H1 (cell line): Measurements from ENCODE around the gene STXBP5. TPM values are rescaled to one million over a fixed set of nuclear protein-coding genes. Genes with fewer than 3 reads are reported as not detected.

Experiments used
- polyA plus RNA-seq, 7 experiments: library from polyadenylated mRNA; depleted of rRNA in 3 of 7; stranded (reverse) in 5 of 7; unstranded in 2 of 7; fragments of >200 nt in 5 of 7; fragments of 200-250 nt in 2 of 7; gene quantifications; 1 replicate in 5 of 7; 2 replicates in 1 of 7; 4 replicates in 1 of 7; pipeline versions ENCODE4 v1.2.1 to v1.2.3, GENCODE V29; 2011 to 2013; ENCODE audit warnings: missing spikeins in 2 of 7, mixed read lengths in 2 of 7
- total RNA-seq: library from RNA; stranded (reverse); fragmentation: NEBNext Ultra II Directional; extraction: Animal tissue kit (Norgen Biotek cat#: 25700); gene quantifications from 2 replicates; pipeline ENCODE4 v1.2.1, GENCODE V29; 2021
- TF ChIP-seq, protein P1 (sequence below): fragments of 300-600 bp; sonication (generic); IDR thresholded peaks from 2 replicates; pipeline ENCODE4 v1.7.1; 2012; ENCODE audit warnings: low read length, moderate library complexity, mild to moderate bottlenecking, inconsistent platforms; ENCODE audit not compliant: insufficient replicate concordance
- TF ChIP-seq, protein P2 (sequence below): IDR thresholded peaks from 2 replicates; pipeline ENCODE4 v1.6.1; 2012; ENCODE audit warnings: inconsistent platforms

Gene STXBP5
- total and polyA plus RNA-seq, 2 of the 8 experiments (the other 6 are each of a cell fraction or from before 2014, with no cell fraction given) = 2.7 to 10.8 TPM

DNA sequence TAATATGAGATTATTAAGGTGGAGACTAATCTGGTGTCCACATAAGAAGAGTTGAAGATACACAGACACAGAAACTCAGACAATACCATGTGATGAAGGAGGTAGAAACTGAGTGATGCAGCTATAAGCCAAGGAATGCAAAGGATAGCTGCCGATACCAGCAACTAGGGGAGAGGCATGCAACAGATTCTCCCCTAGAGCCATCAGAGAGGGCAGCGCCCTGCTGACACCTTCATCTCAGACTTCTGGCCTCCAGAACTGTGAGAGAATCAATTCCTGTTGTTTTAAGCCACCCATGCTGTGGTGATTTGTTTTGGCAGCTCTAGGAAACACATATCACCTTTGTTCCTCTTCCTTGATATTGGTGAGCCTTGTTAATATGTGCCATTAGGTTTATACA lies 41.5 kb downstream of the STXBP5 start (continued):
- TF ChIP-seq, protein P1, sequence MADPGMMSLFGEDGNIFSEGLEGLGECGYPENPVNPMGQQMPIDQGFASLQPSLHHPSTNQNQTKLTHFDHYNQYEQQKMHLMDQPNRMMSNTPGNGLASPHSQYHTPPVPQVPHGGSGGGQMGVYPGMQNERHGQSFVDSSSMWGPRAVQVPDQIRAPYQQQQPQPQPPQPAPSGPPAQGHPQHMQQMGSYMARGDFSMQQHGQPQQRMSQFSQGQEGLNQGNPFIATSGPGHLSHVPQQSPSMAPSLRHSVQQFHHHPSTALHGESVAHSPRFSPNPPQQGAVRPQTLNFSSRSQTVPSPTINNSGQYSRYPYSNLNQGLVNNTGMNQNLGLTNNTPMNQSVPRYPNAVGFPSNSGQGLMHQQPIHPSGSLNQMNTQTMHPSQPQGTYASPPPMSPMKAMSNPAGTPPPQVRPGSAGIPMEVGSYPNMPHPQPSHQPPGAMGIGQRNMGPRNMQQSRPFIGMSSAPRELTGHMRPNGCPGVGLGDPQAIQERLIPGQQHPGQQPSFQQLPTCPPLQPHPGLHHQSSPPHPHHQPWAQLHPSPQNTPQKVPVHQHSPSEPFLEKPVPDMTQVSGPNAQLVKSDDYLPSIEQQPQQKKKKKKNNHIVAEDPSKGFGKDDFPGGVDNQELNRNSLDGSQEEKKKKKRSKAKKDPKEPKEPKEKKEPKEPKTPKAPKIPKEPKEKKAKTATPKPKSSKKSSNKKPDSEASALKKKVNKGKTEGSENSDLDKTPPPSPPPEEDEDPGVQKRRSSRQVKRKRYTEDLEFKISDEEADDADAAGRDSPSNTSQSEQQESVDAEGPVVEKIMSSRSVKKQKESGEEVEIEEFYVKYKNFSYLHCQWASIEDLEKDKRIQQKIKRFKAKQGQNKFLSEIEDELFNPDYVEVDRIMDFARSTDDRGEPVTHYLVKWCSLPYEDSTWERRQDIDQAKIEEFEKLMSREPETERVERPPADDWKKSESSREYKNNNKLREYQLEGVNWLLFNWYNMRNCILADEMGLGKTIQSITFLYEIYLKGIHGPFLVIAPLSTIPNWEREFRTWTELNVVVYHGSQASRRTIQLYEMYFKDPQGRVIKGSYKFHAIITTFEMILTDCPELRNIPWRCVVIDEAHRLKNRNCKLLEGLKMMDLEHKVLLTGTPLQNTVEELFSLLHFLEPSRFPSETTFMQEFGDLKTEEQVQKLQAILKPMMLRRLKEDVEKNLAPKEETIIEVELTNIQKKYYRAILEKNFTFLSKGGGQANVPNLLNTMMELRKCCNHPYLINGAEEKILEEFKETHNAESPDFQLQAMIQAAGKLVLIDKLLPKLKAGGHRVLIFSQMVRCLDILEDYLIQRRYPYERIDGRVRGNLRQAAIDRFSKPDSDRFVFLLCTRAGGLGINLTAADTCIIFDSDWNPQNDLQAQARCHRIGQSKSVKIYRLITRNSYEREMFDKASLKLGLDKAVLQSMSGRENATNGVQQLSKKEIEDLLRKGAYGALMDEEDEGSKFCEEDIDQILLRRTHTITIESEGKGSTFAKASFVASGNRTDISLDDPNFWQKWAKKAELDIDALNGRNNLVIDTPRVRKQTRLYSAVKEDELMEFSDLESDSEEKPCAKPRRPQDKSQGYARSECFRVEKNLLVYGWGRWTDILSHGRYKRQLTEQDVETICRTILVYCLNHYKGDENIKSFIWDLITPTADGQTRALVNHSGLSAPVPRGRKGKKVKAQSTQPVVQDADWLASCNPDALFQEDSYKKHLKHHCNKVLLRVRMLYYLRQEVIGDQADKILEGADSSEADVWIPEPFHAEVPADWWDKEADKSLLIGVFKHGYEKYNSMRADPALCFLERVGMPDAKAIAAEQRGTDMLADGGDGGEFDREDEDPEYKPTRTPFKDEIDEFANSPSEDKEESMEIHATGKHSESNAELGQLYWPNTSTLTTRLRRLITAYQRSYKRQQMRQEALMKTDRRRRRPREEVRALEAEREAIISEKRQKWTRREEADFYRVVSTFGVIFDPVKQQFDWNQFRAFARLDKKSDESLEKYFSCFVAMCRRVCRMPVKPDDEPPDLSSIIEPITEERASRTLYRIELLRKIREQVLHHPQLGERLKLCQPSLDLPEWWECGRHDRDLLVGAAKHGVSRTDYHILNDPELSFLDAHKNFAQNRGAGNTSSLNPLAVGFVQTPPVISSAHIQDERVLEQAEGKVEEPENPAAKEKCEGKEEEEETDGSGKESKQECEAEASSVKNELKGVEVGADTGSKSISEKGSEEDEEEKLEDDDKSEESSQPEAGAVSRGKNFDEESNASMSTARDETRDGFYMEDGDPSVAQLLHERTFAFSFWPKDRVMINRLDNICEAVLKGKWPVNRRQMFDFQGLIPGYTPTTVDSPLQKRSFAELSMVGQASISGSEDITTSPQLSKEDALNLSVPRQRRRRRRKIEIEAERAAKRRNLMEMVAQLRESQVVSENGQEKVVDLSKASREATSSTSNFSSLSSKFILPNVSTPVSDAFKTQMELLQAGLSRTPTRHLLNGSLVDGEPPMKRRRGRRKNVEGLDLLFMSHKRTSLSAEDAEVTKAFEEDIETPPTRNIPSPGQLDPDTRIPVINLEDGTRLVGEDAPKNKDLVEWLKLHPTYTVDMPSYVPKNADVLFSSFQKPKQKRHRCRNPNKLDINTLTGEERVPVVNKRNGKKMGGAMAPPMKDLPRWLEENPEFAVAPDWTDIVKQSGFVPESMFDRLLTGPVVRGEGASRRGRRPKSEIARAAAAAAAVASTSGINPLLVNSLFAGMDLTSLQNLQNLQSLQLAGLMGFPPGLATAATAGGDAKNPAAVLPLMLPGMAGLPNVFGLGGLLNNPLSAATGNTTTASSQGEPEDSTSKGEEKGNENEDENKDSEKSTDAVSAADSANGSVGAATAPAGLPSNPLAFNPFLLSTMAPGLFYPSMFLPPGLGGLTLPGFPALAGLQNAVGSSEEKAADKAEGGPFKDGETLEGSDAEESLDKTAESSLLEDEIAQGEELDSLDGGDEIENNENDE = no peak
- TF ChIP-seq, protein P2, sequence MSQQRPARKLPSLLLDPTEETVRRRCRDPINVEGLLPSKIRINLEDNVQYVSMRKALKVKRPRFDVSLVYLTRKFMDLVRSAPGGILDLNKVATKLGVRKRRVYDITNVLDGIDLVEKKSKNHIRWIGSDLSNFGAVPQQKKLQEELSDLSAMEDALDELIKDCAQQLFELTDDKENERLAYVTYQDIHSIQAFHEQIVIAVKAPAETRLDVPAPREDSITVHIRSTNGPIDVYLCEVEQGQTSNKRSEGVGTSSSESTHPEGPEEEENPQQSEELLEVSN = no peak
